ENCODE results near the gene TMEM119. TPM values are rescaled to one million over a fixed set of nuclear protein-coding genes. Genes with fewer than 3 reads are reported as not detected.
A peak's percentile ranks its signal among the peaks of the same experiment; 100 is the strongest.

The TMEM119 gene
- total RNA-seq, 4 donors from 2014 or later: 9.0 to 48.8 (median 42.3) TPM

DNA sequence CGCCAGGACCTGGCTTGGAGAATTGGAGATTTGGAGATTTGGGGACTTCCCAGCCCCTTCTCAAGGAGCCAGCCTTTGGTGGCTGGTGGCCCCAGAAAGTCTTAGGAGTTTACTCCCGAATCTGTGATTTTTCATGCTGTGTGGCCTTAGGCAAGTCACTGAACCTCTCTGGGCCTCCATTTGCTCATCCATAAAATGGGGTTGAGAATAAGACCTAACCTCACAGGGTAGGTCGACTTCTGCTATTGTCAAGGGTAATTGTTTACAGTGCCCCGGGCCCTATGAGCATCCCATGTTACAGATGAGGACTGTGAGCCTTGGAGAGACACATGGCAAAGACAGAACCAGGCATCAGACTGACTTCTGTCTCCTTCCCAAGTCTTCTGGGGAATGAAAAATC, 16.2 kb upstream of the TMEM119 start:
- H3K27me3 ChIP-seq: no peaks in the 10 kb centered on the region

DNA sequence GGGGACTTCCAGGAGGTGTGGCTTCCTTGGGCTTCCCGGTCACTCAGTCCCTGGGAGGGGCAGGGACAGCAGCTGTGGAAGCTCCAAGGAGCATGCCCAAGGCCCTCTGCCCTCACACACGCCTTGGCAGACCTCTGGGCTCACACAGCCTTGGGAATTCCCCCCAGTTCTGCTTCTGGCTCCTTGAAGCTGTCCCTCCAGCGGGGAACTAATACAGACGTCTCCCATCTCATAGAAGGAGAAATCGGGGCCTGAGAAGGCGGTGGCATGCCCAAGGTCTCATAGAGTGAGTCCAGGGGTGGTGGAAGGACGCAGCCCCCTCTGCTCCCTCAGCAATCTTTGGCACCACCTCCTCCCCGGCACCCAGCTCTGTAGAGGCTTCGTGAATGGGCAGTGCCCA, 15.7 kb upstream of the TMEM119 start:
- DNase-seq (ENCODE audit: low spot score in 2 of 2): no peak
- peaks cover 0 to 53% (median 7%) of the 10 kb centered on the region in 4 donors for H3K4me1 ChIP-seq
- no peak overlapping the region for H3K27ac ChIP-seq
- H3K27me3 ChIP-seq: no peaks in the 10 kb centered on the region
- WGBS, 2 donors: 54 to 63% methylated on average over 4 to 7 of the region's 9 CpGs
- H3K9me3 ChIP-seq: peaks cover 0 to 6% (median 0%) of the 10 kb centered on the region in 4 donors
- no peaks in the 10 kb centered on the region for H3K36me3 ChIP-seq
- TF ChIP-seq, protein P1, sequence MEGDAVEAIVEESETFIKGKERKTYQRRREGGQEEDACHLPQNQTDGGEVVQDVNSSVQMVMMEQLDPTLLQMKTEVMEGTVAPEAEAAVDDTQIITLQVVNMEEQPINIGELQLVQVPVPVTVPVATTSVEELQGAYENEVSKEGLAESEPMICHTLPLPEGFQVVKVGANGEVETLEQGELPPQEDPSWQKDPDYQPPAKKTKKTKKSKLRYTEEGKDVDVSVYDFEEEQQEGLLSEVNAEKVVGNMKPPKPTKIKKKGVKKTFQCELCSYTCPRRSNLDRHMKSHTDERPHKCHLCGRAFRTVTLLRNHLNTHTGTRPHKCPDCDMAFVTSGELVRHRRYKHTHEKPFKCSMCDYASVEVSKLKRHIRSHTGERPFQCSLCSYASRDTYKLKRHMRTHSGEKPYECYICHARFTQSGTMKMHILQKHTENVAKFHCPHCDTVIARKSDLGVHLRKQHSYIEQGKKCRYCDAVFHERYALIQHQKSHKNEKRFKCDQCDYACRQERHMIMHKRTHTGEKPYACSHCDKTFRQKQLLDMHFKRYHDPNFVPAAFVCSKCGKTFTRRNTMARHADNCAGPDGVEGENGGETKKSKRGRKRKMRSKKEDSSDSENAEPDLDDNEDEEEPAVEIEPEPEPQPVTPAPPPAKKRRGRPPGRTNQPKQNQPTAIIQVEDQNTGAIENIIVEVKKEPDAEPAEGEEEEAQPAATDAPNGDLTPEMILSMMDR (IDR thresholded peaks at IDR 0.05): no peak
- no peak for TF ChIP-seq EP300 (IDR thresholded peaks at IDR 0.05)
- no peak for TF ChIP-seq POLR2A (IDR thresholded peaks at IDR 0.05)
- H3K4me3 ChIP-seq: no peak overlapping the region

More for the DNA sequence above, 16.2 kb upstream of the TMEM119 start:
- Histone ChIP-seq H3K4me1 (peaks cover 0 to 48% (median 7%) of the 10 kb centered on the region in 4 donors), H3K4me3 (no peak overlapping the region), H3K27ac (no peak overlapping the region), H3K9me3 (peaks cover 0 to 6% (median 0%) of the 10 kb centered on the region in 4 donors), H3K36me3 (no peaks in the 10 kb centered on the region)
- no peak for DNase-seq (ENCODE audit: low spot score in 2 of 2)
- TF ChIP-seq EP300 (IDR thresholded peaks at IDR 0.05): no peak
- TF ChIP-seq, protein P1 (IDR thresholded peaks at IDR 0.05): no peak
- WGBS, 2 donors: 77 to 90% methylated on average over 2 to 4 of the region's 4 CpGs

DNA sequence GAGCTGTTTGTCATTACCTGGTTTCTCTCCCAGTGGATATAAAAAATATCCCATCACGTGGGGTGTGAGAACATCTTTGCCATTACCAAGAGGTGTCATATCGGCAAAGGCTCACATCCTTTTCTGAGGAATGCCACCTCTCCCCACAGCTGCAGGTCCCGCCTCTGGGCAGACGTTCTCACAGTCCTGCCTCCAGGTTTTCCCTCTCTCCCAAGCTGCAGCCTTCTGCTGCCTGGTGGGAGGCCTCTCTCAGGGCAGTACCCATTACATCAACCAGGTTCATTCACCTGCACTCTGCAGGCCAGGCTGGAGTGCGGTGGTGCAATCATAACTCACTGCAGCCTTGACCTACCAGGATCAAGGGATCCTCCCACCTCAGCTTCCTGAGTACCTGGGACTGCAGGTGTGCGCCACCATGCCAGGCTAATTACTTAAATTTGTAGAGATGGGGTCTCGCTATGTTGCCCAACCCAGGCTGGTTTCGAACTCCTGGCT, 15.0 kb upstream of the TMEM119 start:
- H3K27me3 ChIP-seq: no peaks in the 10 kb centered on the region
- peaks cover 0 to 6% (median 0%) of the 10 kb centered on the region in 4 donors for H3K9me3 ChIP-seq
- H3K36me3 ChIP-seq: no peaks in the 10 kb centered on the region
- H3K27ac ChIP-seq: no peak overlapping the region
- no peak for DNase-seq (ENCODE audit: low spot score in 2 of 2)
- peaks cover 0 to 47% (median 6%) of the 10 kb centered on the region in 4 donors for H3K4me1 ChIP-seq
- no peak for TF ChIP-seq POLR2A (IDR thresholded peaks at IDR 0.05)
- TF ChIP-seq, protein P1 (IDR thresholded peaks at IDR 0.05): no peak
- TF ChIP-seq EP300 (IDR thresholded peaks at IDR 0.05): no peak
- WGBS, 2 donors: 73 to 85% methylated on average over 8 of the region's 8 CpGs
- no peak overlapping the region for H3K4me3 ChIP-seq

DNA sequence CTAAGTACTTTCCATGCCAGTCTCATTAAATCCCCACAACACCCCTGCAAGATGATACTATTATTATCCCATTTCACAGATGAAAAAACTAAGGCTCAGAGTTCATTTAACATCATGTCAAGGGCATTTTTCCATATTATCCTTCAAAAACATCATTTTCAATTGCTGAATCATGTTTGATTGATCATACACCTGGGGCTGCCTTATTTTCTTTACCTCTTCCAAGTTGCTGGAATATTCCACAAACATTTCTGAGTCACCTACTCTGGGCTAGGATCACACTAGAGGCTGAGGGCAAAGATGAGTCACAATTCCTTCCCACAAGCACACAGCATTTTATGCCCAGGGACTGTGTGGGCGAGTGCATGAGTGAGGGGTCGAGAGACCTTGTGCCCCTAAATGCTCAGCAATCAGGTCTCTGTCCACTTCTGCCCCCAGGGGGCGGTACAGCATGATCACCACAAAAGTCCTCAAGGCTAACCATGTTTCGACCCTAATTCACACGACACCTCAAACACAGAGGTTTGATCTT, 14.1 kb upstream of the TMEM119 start:
- Histone ChIP-seq H3K27ac (peak overlapping the region in 1 of 4 donors; percentile 60), H3K36me3 (no peaks in the 10 kb centered on the region), H3K4me3 (no peak overlapping the region), H3K4me1 (peaks cover 0 to 38% (median 2%) of the 10 kb centered on the region in 4 donors), H3K27me3 (peaks cover 0 to 3% of the 10 kb centered on the region in 2 donors), H3K9me3 (peaks cover 0 to 6% (median 0%) of the 10 kb centered on the region in 4 donors)
- DNase-seq (ENCODE audit: low spot score in 2 of 2): no peak
- 33 to 51% methylated on average over 5 of the region's 5 CpGs for WGBS, 2 donors
- no peak for TF ChIP-seq EP300 (IDR thresholded peaks at IDR 0.05)
- TF ChIP-seq, protein P1 (IDR thresholded peaks at IDR 0.05): peak in 4 of 5 experiments; percentile 28 to 35 (median 31)

DNA sequence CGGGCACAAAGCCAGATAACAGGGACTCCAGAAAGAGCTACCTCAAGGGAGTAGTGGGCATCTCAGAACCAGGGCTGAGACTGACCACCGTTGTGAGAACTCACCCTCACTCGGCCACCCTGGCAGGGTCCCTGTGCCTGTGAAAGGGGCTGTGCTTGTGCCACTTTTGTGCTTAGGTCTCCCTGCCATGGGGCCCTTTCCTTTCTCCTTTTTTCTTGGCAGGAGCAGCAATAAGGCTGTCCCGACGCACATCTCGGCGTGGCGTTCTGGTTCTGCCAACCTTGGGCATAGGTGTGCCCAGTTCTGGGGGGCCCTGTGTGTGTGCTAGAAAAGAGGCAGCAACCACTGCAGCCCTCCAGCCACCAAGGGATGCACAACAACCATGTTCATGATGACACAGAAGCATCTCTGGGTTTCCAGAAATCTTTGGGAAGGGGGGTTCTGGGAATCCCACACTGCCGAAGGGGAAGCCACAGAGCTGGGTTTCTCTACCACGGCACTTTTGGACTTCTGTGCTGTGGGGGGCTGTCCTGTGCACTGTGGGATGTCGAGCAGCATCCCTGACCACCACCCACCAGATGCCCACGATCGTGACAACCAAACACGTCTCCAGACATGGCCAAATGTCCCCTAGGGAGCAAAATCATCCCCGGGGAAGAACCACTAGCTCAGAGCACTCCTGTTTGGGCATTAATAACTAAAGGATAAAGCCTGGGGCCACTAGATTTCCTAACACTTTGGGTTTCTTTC, 13.1 kb upstream of the TMEM119 start:
- DNase-seq (ENCODE audit: low spot score in 2 of 2): no peak
- 82% methylated on average over 15 of the region's 15 CpGs for WGBS, 2 donors
- Histone ChIP-seq H3K4me1 (peaks cover 0 to 35% (median 1%) of the 10 kb centered on the region in 4 donors), H3K27me3 (peaks cover 0 to 3% of the 10 kb centered on the region in 2 donors), H3K27ac (peak overlapping the region in 2 of 4 donors; percentile 58 to 60), H3K36me3 (no peaks in the 10 kb centered on the region), H3K4me3 (no peak overlapping the region), H3K9me3 (peaks cover 0 to 4% (median 0%) of the 10 kb centered on the region in 4 donors)
- TF ChIP-seq, protein P1 (IDR thresholded peaks at IDR 0.05): no peak
- TF ChIP-seq POLR2A (IDR thresholded peaks at IDR 0.05) (no peak), EP300 (IDR thresholded peaks at IDR 0.05) (no peak)

Measured in tibial nerve (tissue), 4 donors.